K562 (cell line): ENCODE measurements around the gene PPM1L. TPM values are rescaled to one million over a fixed set of nuclear protein-coding genes. Genes with fewer than 3 reads are reported as not detected.

Experiments used
- ATAC-seq: fragments of 200-7000 bp; cut with Tn5 transposase; 3 replicates; pipeline ENCODE4 v1.9.1; 2020; ENCODE audit warnings: moderate library complexity
- BruUV-seq: library from RNA; stranded (reverse); fragments of 400-500 nt; replicated peaks from 2 replicates; lab custom pipeline; 2021; lab: Mats Ljungman, UMichigan
- CTCF ChIA-PET: fragments of 300-600 bp; formaldehyde crosslinking; extraction: SDS; loops from one replicate; lab custom pipeline; 2021; ENCODE audit warnings: low intra/inter-chr PET ratio; lab: Yijun Ruan, JAX
- POLR2A ChIA-PET: fragments of 300-600, 350-650 bp; sonication (Branson Sonifier 250); formaldehyde crosslinking; extraction: SDS; loops from one replicate; lab custom pipeline; 2021; ENCODE audit warnings: antibody characterized with exemption, inconsistent platforms; lab: Yijun Ruan, JAX
- DNase-seq, 4 experiments: peaks; one replicate each; pipeline versions ENCODE4 v3.0.0 to v3.0.0-alpha.2; 2011 to 2018; ENCODE audit warnings: low spot score in 3 of 4, mixed read lengths in 3 of 4; ENCODE audit errors: extremely low read depth in 1 of 4
- FAIRE-seq: peaks from 2 replicates; lab custom pipeline; 2011; peaks lifted over from hg19 to GRCh38; lab: Jason Lieb, UNC
- H2AFZ ChIP-seq: 2 replicates; pipeline ENCODE4 v1.6.0; 2011; ENCODE audit warnings: low read depth, low read length, control low read depth, inconsistent platforms
- H3K27ac ChIP-seq: fragments of 200-600 bp; 3 replicates; pipeline ENCODE4 v1.8.0; 2011; ENCODE audit warnings: low read depth, mild to moderate bottlenecking, control low read depth, inconsistent platforms, low read length, moderate library complexity, mixed read lengths; ENCODE audit errors: extremely low read depth
- H3K27me3 ChIP-seq, 2 experiments: fragments of 300-600 bp in 1 of 2; 2 replicates in 1 of 2; 3 replicates in 1 of 2; pipeline versions ENCODE4 v1.6.0 to v1.8.0; 2011; ENCODE audit warnings: inconsistent platforms in 2 of 2, low read length in 2 of 2, mild to moderate bottlenecking in 1 of 2, mixed read lengths in 1 of 2, moderate library complexity in 1 of 2; ENCODE audit not compliant: control insufficient read depth in 2 of 2, insufficient read depth in 2 of 2
- H3K36me3 ChIP-seq: fragments of 300-600 bp; 3 replicates; pipeline ENCODE4 v1.8.0; 2011; ENCODE audit warnings: mild to moderate bottlenecking, low read length, inconsistent platforms; ENCODE audit not compliant: control insufficient read depth, insufficient read depth
- H3K4me1 ChIP-seq, 2 experiments: fragments of 200-600 bp in 1 of 2; replicated peaks in 1 of 2; 2 replicates in 1 of 2; 3 replicates in 1 of 2; pipeline versions ENCODE4 v1.5.1 to v1.8.0; 2011; ENCODE audit warnings: inconsistent platforms in 2 of 2, low read length in 2 of 2, mild to moderate bottlenecking in 1 of 2, mixed read lengths in 1 of 2, moderate library complexity in 1 of 2; ENCODE audit not compliant: control insufficient read depth in 2 of 2, insufficient read depth in 2 of 2
- H3K4me2 ChIP-seq: 2 replicates; pipeline ENCODE4 v1.6.1; 2011; ENCODE audit warnings: low read length, control low read depth, inconsistent platforms, mixed read lengths; ENCODE audit not compliant: insufficient read depth
- H3K4me3 ChIP-seq: fragments of 200-600 bp; sonication (generic), shearing (Covaris generic); 2 replicates; pipeline ENCODE4 v1.5.1; 2016; ENCODE audit warnings: control low read depth, inconsistent platforms
- H3K79me2 ChIP-seq: fragments of 200-600 bp; 3 replicates; pipeline ENCODE4 v1.8.0; 2011; ENCODE audit warnings: low read length, inconsistent platforms; ENCODE audit not compliant: control insufficient read depth, insufficient read depth
- H3K9ac ChIP-seq, 2 experiments: 2 replicates each; pipeline versions ENCODE4 v1.6.0 to v1.6.1; 2011; ENCODE audit warnings: low read depth in 2 of 2, low read length in 2 of 2, control low read depth in 1 of 2, inconsistent platforms in 1 of 2, mild to moderate bottlenecking in 1 of 2, mixed read lengths in 1 of 2; ENCODE audit not compliant: insufficient read depth in 1 of 2
- H3K9me1 ChIP-seq: one replicate; pipeline ENCODE4 v1.6.0; 2011; ENCODE audit warnings: inconsistent platforms, mild to moderate bottlenecking, low read length, moderate library complexity; ENCODE audit not compliant: control insufficient read depth, insufficient read depth
- H3K9me3 ChIP-seq: replicated peaks from 2 replicates; pipeline ENCODE4 v1.5.1; 2011; ENCODE audit warnings: low read depth, low read length, inconsistent platforms; ENCODE audit not compliant: control insufficient read depth, insufficient read depth
- H4K20me1 ChIP-seq: replicated peaks from 2 replicates; pipeline ENCODE4 v1.6.1; 2011; ENCODE audit warnings: low read length, inconsistent platforms, mixed read lengths; ENCODE audit not compliant: control insufficient read depth, insufficient read depth
- ILK ChIP-seq: fragments of 450-650 bp; IDR thresholded peaks from 2 replicates; pipeline ENCODE4 v1.6.1; 2016; ENCODE audit warnings: missing genetic modification characterization, low read depth, mild to moderate bottlenecking, missing compliant biosample characterization, moderate library complexity, borderline replicate concordance
- KLF1 ChIP-seq: fragments of 450-650 bp; IDR thresholded peaks from 2 replicates; pipeline ENCODE4 v1.6.1; 2016; ENCODE audit warnings: missing genetic modification characterization, missing compliant biosample characterization
- POLR2H ChIP-seq: IDR thresholded peaks from 2 replicates; pipeline ENCODE4 v1.6.1; 2016; ENCODE audit warnings: missing genetic modification characterization, low read depth, mild to moderate bottlenecking, control low read depth, missing compliant biosample characterization, moderate library complexity
- RBM34 ChIP-seq: fragments of 200-400 bp; formaldehyde crosslinking; IDR thresholded peaks from 2 replicates; pipeline ENCODE4 v1.6.1; 2018; ENCODE audit warnings: low read length, borderline replicate concordance; ENCODE audit not compliant: insufficient read depth
- SMAD4 ChIP-seq: fragments of 250-450 bp; sonication (Bioruptor Pico); conservative IDR thresholded peaks from 2 replicates; pipeline ENCODE4 v1.8.0; 2021; ENCODE audit warnings: inconsistent platforms, mild to moderate bottlenecking, moderate library complexity
- SRSF9 ChIP-seq: fragments of 200-400 bp; formaldehyde crosslinking; IDR thresholded peaks from 2 replicates; pipeline ENCODE4 v1.6.1; 2017; ENCODE audit warnings: low read depth, low read length, borderline replicate concordance
- ZFP36 ChIP-seq: fragments of 150-350 bp; IDR thresholded peaks from 2 replicates; pipeline ENCODE4 v1.6.1; 2018; ENCODE audit warnings: low read length, low read depth; ENCODE audit not compliant: partially characterized antibody
- whole genome bisulfite sequencing: fragments of 100-300 bp; shearing (Covaris generic); methylation state at CpG from one replicate; pipeline ENCODE4 v1.1.6; 2016; ENCODE audit warnings: low coverage, mixed read lengths; ENCODE audit not compliant: insufficient coverage; ENCODE audit errors: missing lambda C conversion rate; 5-methylcytosine and 5-hydroxymethylcytosine counted together
- in situ Hi-C: fragments of 300-500 bp; cut with MboI; formaldehyde crosslinking; loops from 4 replicates; pipeline ENCODE4 v1.15.0; 2018; ENCODE audit warnings: inconsistent platforms, mixed read lengths
- intact Hi-C: fragments of 100-400 bp; cut with micrococcal nuclease; formaldehyde crosslinking; loops from 2 replicates; pipeline ENCODE4 v1.14.2; 2022
- polyA plus RNA-seq, 8 experiments: library from polyadenylated mRNA; depleted of rRNA in 4 of 8; stranded (reverse) in 5 of 8; unstranded in 3 of 8; fragments of >200 nt; fragmentation: Nextera tagmentation in 2 of 8; fragmentation: Illumina TruSeq in 1 of 8; extraction: Ambion mirVana in 2 of 8; extraction: Trizol in 1 of 8; gene quantifications; 2 replicates each; pipeline versions ENCODE4 v1.2.1 to v1.2.3, GENCODE V29; 2011 to 2014; ENCODE audit warnings: inconsistent platforms in 1 of 8, missing spikeins in 1 of 8
- total RNA-seq, 7 experiments: library from RNA; depleted of rRNA in 6 of 7; stranded (reverse); fragments of >200 nt in 6 of 7; fragmentation: Illumina TruSeq in 2 of 7; extraction: Trizol in 2 of 7; gene quantifications; 2 replicates each; pipeline versions ENCODE4 v1.2.1 to v1.2.3, GENCODE V29; 2011 to 2021; ENCODE audit warnings: low replicate concordance in 1 of 7
- TF ChIP-seq, protein P1 (sequence below): fragments of 250-450 bp; sonication (Bioruptor Pico); IDR thresholded peaks from 2 replicates; pipeline ENCODE4 v1.5.1; 2021; ENCODE audit warnings: mild to moderate bottlenecking
- TF ChIP-seq, protein P2 (sequence below): fragments of 250-450 bp; sonication (Bioruptor Pico); IDR thresholded peaks from 2 replicates; pipeline ENCODE4 v1.9.0; 2021; ENCODE audit warnings: mild to moderate bottlenecking, inconsistent platforms
- TF ChIP-seq, protein P3 (sequence below): fragments of 250-450 bp; sonication (Bioruptor Pico); IDR thresholded peaks from 2 replicates; pipeline ENCODE4 v1.5.0; 2020; ENCODE audit warnings: mild to moderate bottlenecking, borderline replicate concordance

The PPM1L gene
- total and polyA plus RNA-seq, 9 of the 15 experiments (the other 6 are each of a cell fraction or from before 2014, with no cell fraction given) = 0.01 to 0.41 (median 0.14) TPM

DNA sequence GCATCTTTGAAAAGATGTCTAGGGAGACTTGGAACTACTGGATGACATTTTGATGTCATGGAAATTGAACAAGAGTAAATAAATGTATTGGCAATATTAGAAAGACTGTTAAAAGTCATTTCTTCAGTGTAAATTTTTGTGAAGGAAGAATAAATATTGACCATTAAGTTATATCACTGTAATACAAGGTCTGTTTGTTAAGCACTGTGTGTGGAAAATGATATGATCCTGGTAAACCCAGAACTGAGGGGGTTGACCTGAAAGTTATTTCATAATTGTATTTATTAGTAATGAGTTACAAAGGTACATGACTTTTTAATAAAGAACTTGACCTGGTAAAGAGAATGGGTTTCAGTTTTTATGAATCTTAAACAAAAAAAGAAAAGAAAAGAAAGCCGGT is 242.6 kb downstream of the PPM1L start (continued):
- TF ChIP-seq, protein P1, sequence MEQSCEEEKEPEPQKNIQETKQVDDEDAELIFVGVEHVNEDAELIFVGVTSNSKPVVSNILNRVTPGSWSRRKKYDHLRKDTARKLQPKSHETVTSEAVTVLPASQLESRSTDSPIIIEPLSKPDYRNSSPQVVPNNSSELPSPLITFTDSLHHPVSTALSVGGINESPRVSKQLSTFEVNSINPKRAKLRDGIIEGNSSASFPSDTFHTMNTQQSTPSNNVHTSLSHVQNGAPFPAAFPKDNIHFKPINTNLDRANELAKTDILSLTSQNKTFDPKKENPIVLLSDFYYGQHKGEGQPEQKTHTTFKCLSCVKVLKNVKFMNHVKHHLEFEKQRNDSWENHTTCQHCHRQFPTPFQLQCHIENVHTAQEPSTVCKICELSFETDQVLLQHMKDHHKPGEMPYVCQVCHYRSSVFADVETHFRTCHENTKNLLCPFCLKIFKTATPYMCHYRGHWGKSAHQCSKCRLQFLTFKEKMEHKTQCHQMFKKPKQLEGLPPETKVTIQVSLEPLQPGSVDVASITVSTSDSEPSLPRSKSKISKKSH = no peak
- TF ChIP-seq SMAD4 (CRISPR knock-in tag) (no peak), SRSF9 (no peak)

DNA sequence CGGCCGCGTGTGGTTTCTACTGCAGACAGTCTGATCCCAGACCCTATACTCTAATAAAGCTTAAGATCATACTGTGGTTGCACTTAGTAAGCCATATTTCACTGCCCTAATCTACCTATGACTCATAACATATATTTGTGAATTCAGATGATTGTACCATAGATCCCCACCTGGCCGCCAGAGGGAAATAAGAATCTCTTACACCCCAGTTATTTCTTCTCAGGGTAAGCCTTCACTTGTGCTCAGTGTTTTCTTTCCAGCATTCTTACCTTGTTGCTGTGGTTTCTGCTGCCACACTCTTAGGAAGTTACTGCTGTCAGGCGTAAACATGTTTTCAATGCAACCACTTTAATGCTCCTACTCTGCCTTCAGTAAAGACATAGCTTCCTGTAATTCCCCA is 243.2 kb downstream of the PPM1L start:
- Histone ChIP-seq H3K27ac (no peak overlapping the region), H4K20me1 (no peaks in the 10 kb centered on the region), H2AFZ (no peak overlapping the region), H3K36me3 (no peaks in the 10 kb centered on the region), H3K9ac (no peak overlapping the region), H3K4me2 (no peak overlapping the region), H3K27me3 (no peaks in the 10 kb centered on the region), H3K79me2 (no peaks in the 10 kb centered on the region), H3K4me1 (no peaks in the 10 kb centered on the region), H3K4me3 (no peak overlapping the region), H3K9me3 (no peaks in the 10 kb centered on the region)
- BruUV-seq = no TSS peak
- no peak for FAIRE-seq
- POLR2A ChIA-PET = no interaction called here
- under 1% methylated on average over 5 of the region's 5 CpGs for WGBS
- intact Hi-C loops = no loop called here
- CTCF ChIA-PET = no interaction called here
- no peak for DNase-seq
- TF ChIP-seq, protein P2, sequence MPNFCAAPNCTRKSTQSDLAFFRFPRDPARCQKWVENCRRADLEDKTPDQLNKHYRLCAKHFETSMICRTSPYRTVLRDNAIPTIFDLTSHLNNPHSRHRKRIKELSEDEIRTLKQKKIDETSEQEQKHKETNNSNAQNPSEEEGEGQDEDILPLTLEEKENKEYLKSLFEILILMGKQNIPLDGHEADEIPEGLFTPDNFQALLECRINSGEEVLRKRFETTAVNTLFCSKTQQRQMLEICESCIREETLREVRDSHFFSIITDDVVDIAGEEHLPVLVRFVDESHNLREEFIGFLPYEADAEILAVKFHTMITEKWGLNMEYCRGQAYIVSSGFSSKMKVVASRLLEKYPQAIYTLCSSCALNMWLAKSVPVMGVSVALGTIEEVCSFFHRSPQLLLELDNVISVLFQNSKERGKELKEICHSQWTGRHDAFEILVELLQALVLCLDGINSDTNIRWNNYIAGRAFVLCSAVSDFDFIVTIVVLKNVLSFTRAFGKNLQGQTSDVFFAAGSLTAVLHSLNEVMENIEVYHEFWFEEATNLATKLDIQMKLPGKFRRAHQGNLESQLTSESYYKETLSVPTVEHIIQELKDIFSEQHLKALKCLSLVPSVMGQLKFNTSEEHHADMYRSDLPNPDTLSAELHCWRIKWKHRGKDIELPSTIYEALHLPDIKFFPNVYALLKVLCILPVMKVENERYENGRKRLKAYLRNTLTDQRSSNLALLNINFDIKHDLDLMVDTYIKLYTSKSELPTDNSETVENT (CRISPR knock-in tag) = no peak
- no peak for TF ChIP-seq ZFP36
- TF ChIP-seq KLF1 (tag) = no peak
- no peak for TF ChIP-seq POLR2H (tag)
- TF ChIP-seq, protein P3, sequence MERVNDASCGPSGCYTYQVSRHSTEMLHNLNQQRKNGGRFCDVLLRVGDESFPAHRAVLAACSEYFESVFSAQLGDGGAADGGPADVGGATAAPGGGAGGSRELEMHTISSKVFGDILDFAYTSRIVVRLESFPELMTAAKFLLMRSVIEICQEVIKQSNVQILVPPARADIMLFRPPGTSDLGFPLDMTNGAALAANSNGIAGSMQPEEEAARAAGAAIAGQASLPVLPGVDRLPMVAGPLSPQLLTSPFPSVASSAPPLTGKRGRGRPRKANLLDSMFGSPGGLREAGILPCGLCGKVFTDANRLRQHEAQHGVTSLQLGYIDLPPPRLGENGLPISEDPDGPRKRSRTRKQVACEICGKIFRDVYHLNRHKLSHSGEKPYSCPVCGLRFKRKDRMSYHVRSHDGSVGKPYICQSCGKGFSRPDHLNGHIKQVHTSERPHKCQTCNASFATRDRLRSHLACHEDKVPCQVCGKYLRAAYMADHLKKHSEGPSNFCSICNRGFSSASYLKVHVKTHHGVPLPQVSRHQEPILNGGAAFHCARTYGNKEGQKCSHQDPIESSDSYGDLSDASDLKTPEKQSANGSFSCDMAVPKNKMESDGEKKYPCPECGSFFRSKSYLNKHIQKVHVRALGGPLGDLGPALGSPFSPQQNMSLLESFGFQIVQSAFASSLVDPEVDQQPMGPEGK (CRISPR knock-in tag) = no peak
- no peak for TF ChIP-seq RBM34
- TF ChIP-seq ILK (tag) = no peak
- TF ChIP-seq, all 486 proteins: peak for 0
- in situ Hi-C loops = no loop called here
- no peaks in the 10 kb centered on the region for H3K9me1 ChIP-seq
- no peak for ATAC-seq
